Nephron (organoid): ENCODE results near the gene UTP3.
"Not testable (repeated sequence)": the region's sequence is repeated elsewhere in the genome, so short reads cannot be mapped to it uniquely, and the experiment has no call there.

Experiments used
- H3K27ac Mint-ChIP-seq, 3 experiments: 2 replicates each; pipeline ENCODE4 v1.8.0; 2020; ENCODE audit warnings: mixed read lengths in 3 of 3, mild to moderate bottlenecking in 2 of 3, moderate library complexity in 1 of 3
- H3K27me3 Mint-ChIP-seq: 2 replicates; pipeline ENCODE4 v1.8.0; 2021; ENCODE audit warnings: low read depth, mild to moderate bottlenecking, moderate library complexity, mixed read lengths
- H3K36me3 Mint-ChIP-seq: 2 replicates; pipeline ENCODE4 v1.8.0; 2020; ENCODE audit warnings: low read depth, mixed read lengths
- H3K4me1 Mint-ChIP-seq: 2 replicates; pipeline ENCODE4 v1.8.0; 2020; ENCODE audit warnings: mixed read lengths
- H3K4me3 Mint-ChIP-seq, 3 experiments: 2 replicates each; pipeline ENCODE4 v1.8.0; 2020; ENCODE audit warnings: mild to moderate bottlenecking in 3 of 3, mixed read lengths in 3 of 3, moderate library complexity in 2 of 3
- H3K9me3 Mint-ChIP-seq: 2 replicates; pipeline ENCODE4 v1.8.0; 2020; ENCODE audit warnings: mixed read lengths
- CTCF ChIP-seq, 3 experiments: fragments of 200-600 bp; sonication (generic); IDR thresholded peaks; one replicate each; pipeline ENCODE4 v1.5.0; 2021; ENCODE audit warnings: antibody characterized with exemption in 3 of 3; ENCODE audit not compliant: unreplicated experiment in 3 of 3

UTP3 gene

GRCh38 chr4:70700712-70701111 lies 12.4 kb downstream of the UTP3 start:
- no peak for TF ChIP-seq CTCF (IDR thresholded peaks at IDR 0.05; ENCODE audit: unreplicated experiment in 3 of 3)

GRCh38 chr4:70701271-70701670 lies 12.9 kb downstream of the UTP3 start:
- no peaks in the 10 kb centered on the region for H3K36me3 Mint-ChIP-seq
- H3K9me3 Mint-ChIP-seq = no peaks in the 10 kb centered on the region
- TF ChIP-seq CTCF (IDR thresholded peaks at IDR 0.05; ENCODE audit: unreplicated experiment in 3 of 3) = no peak
- H3K4me1 Mint-ChIP-seq = peaks cover 14% of the 10 kb centered on the region
- peak overlapping the region in 2 of 3 experiments; percentile 84 to 86 for H3K27ac Mint-ChIP-seq
- H3K27me3 Mint-ChIP-seq = no peaks in the 10 kb centered on the region
- no peak overlapping the region for H3K4me3 Mint-ChIP-seq

More at GRCh38 chr4:70700712-70701111, 12.4 kb downstream of the UTP3 start:
- H3K27ac Mint-ChIP-seq = peak overlapping the region in 1 of 3 experiments; percentile 63
- H3K27me3 Mint-ChIP-seq = no peaks in the 10 kb centered on the region
- no peaks in the 10 kb centered on the region for H3K9me3 Mint-ChIP-seq
- no peak overlapping the region for H3K4me3 Mint-ChIP-seq
- peaks cover 8% of the 10 kb centered on the region for H3K4me1 Mint-ChIP-seq
- no peaks in the 10 kb centered on the region for H3K36me3 Mint-ChIP-seq

- Mint-ChIP-seq H3K4me3 (peak overlapping the region; percentile 35 to 70 (median 61)), H3K4me1 (peaks cover 21% of the 10 kb centered on the region), H3K27ac (peak overlapping the region; percentile 84 to 99 (median 86))
- H3K9me3 Mint-ChIP-seq, H3K27me3 Mint-ChIP-seq, H3K36me3 Mint-ChIP-seq: not testable (repeated sequence)
Observed at GRCh38 chr4:70702592-70702991, 14.3 kb downstream of the UTP3 start.

- no peaks in the 10 kb centered on the region for H3K36me3 Mint-ChIP-seq
- no peak for TF ChIP-seq CTCF (IDR thresholded peaks at IDR 0.05; ENCODE audit: unreplicated experiment in 3 of 3)
- no peaks in the 10 kb centered on the region for H3K27me3 Mint-ChIP-seq
- H3K27ac Mint-ChIP-seq = peak overlapping the region; percentile 99 to 100 (median 99)
- peaks cover 21% of the 10 kb centered on the region for H3K4me1 Mint-ChIP-seq
- H3K9me3 Mint-ChIP-seq = no peaks in the 10 kb centered on the region
- peak overlapping the region; percentile 86 to 98 (median 96) for H3K4me3 Mint-ChIP-seq
Observed at GRCh38 chr4:70703619-70704214, 15.4 kb downstream of the UTP3 start.

GRCh38 chr4:70704215-70704930 lies 16.0 kb downstream of the UTP3 start:
- Mint-ChIP-seq H3K4me3 (peak overlapping the region; percentile 86 to 98 (median 96)), H3K9me3 (no peaks in the 10 kb centered on the region), H3K27me3 (no peaks in the 10 kb centered on the region), H3K27ac (peak overlapping the region; percentile 99 to 100 (median 99)), H3K4me1 (peaks cover 24% of the 10 kb centered on the region), H3K36me3 (no peaks in the 10 kb centered on the region)
- TF ChIP-seq CTCF (IDR thresholded peaks at IDR 0.05; ENCODE audit: unreplicated experiment in 3 of 3) = peak; percentile 23 to 53 (median 30)

GRCh38 chr4:70704931-70705182 lies 16.5 kb downstream of the UTP3 start:
- Mint-ChIP-seq H3K9me3 (no peaks in the 10 kb centered on the region), H3K27me3 (no peaks in the 10 kb centered on the region), H3K36me3 (no peaks in the 10 kb centered on the region), H3K27ac (peak overlapping the region in 1 of 3 experiments; percentile 99), H3K4me3 (peak overlapping the region; percentile 56 to 98 (median 86)), H3K4me1 (peaks cover 29% of the 10 kb centered on the region)
- TF ChIP-seq CTCF (IDR thresholded peaks at IDR 0.05; ENCODE audit: unreplicated experiment in 3 of 3) = no peak
